GM23338 (cell line): ENCODE results near the gene OR6V1. TPM values are rescaled to one million over a fixed set of nuclear protein-coding genes. Genes with fewer than 3 reads are reported as not detected.

Experiments used
- ATAC-seq: fragments of 200-7000 bp; cut with Tn5 transposase; 3 replicates; pipeline ENCODE4 v1.9.1; 2020
- DNase-seq: peaks from one replicate; pipeline ENCODE4 v3.0.0-alpha.2; 2015; ENCODE audit warnings: low spot score
- H2AFZ ChIP-seq: fragments of 200-600 bp; sonication (generic); 2 replicates; pipeline ENCODE4 v1.8.0; 2016; ENCODE audit warnings: antibody characterized with exemption, mild to moderate bottlenecking, moderate library complexity
- H3F3A ChIP-seq: fragments of 200-600 bp; sonication (generic); replicated peaks from 2 replicates; pipeline ENCODE4 v1.8.0; 2017; ENCODE audit warnings: antibody characterized with exemption, mixed run types, low read depth
- H3K27ac ChIP-seq: fragments of 200-600 bp; sonication (generic); 2 replicates; pipeline ENCODE4 v1.6.1; 2016; ENCODE audit warnings: low read depth
- H3K27me3 ChIP-seq: fragments of 200-600 bp; sonication (generic); 2 replicates; pipeline ENCODE4 v1.8.0; 2016; ENCODE audit warnings: mild to moderate bottlenecking, mixed run types, moderate library complexity; ENCODE audit not compliant: insufficient read depth
- H3K36me3 ChIP-seq: fragments of 200-600 bp; sonication (generic); 2 replicates; pipeline ENCODE4 v1.8.0; 2016; ENCODE audit warnings: mild to moderate bottlenecking; ENCODE audit not compliant: insufficient read depth
- H3K4me1 ChIP-seq: fragments of 200-600 bp; sonication (generic); 2 replicates; pipeline ENCODE4 v1.8.0; 2016; ENCODE audit warnings: mild to moderate bottlenecking, moderate library complexity; ENCODE audit not compliant: insufficient read depth
- H3K4me2 ChIP-seq: fragments of 200-600 bp; sonication (generic); 2 replicates; pipeline ENCODE4 v1.7.1; 2017; ENCODE audit warnings: mixed run types
- H3K4me3 ChIP-seq: fragments of 200-600 bp; sonication (generic); 2 replicates; pipeline ENCODE4 v1.6.1; 2016; ENCODE audit warnings: mixed run types
- H3K79me2 ChIP-seq: fragments of 200-600 bp; sonication (generic); replicated peaks from 2 replicates; pipeline ENCODE4 v1.8.0; 2017; ENCODE audit warnings: mild to moderate bottlenecking; ENCODE audit not compliant: insufficient read depth
- H3K9me2 ChIP-seq: fragments of 200-600 bp; sonication (generic); 2 replicates; pipeline ENCODE4 v1.8.0; 2017; ENCODE audit not compliant: insufficient read depth
- H4K20me1 ChIP-seq: fragments of 200-600 bp; sonication (generic); replicated peaks from 2 replicates; pipeline ENCODE4 v1.8.0; 2017; ENCODE audit warnings: mild to moderate bottlenecking; ENCODE audit not compliant: insufficient read depth
- H3K27ac Mint-ChIP-seq: 2 replicates; pipeline ENCODE4 v1.8.0; 2020; ENCODE audit warnings: inconsistent platforms, mild to moderate bottlenecking, moderate library complexity, mixed read lengths
- H3K27me3 Mint-ChIP-seq: 3 replicates; pipeline ENCODE4 v1.8.0; 2022; ENCODE audit warnings: low read depth, mild to moderate bottlenecking, moderate library complexity, mixed read lengths, inconsistent platforms; ENCODE audit not compliant: insufficient read depth, poor library complexity
- H3K36me3 Mint-ChIP-seq: 3 replicates; pipeline ENCODE4 v1.8.0; 2021; ENCODE audit warnings: low read depth, mild to moderate bottlenecking, inconsistent platforms, moderate library complexity, mixed read lengths
- H3K4me1 Mint-ChIP-seq: 3 replicates; pipeline ENCODE4 v1.8.0; 2020; ENCODE audit warnings: mild to moderate bottlenecking, inconsistent platforms, mixed read lengths
- H3K4me3 Mint-ChIP-seq: 3 replicates; pipeline ENCODE4 v1.8.0; 2021; ENCODE audit warnings: moderate library complexity, mild to moderate bottlenecking, inconsistent platforms, mixed read lengths
- H3K9me3 Mint-ChIP-seq: 3 replicates; pipeline ENCODE4 v1.8.0; 2020; ENCODE audit warnings: moderate library complexity, mild to moderate bottlenecking, inconsistent platforms, mixed read lengths
- CREB1 ChIP-seq: fragments of 250-450 bp; sonication (Bioruptor Pico); IDR thresholded peaks from 2 replicates; pipeline ENCODE4 v1.5.0; 2020; ENCODE audit warnings: low read depth, mild to moderate bottlenecking, moderate library complexity
- CTCF ChIP-seq, 2 experiments: fragments of 200-600 bp in 1 of 2; sonication (generic) in 1 of 2; conservative IDR thresholded peaks; 2 replicates each; pipeline versions ENCODE4 v1.5.1 to v1.6.1; 2016 to 2017; ENCODE audit warnings: antibody characterized with exemption in 2 of 2, low read depth in 2 of 2, mild to moderate bottlenecking in 2 of 2, moderate library complexity in 1 of 2
- ETS1 ChIP-seq: IDR thresholded peaks from 2 replicates; pipeline ENCODE4 v1.6.1; 2016; ENCODE audit warnings: antibody characterized with exemption
- EZH2 ChIP-seq: fragments of 200-600 bp; sonication (generic); IDR thresholded peaks from one replicate; pipeline ENCODE4 v1.8.0; 2017; ENCODE audit warnings: antibody characterized with exemption, mild to moderate bottlenecking, low read depth; ENCODE audit not compliant: unreplicated experiment
- EZH2phosphoT487 ChIP-seq: fragments of 200-600 bp; sonication (generic); IDR thresholded peaks from one replicate; pipeline ENCODE4 v1.8.1; 2018; ENCODE audit warnings: antibody characterized with exemption; ENCODE audit not compliant: unreplicated experiment
- JUNB ChIP-seq: IDR thresholded peaks from one replicate; pipeline ENCODE4 v1.6.1; 2016; ENCODE audit warnings: antibody characterized with exemption; ENCODE audit not compliant: unreplicated experiment
- NANOG ChIP-seq: IDR thresholded peaks from 2 replicates; pipeline ENCODE4 v1.6.1; 2016; ENCODE audit warnings: antibody characterized with exemption, borderline replicate concordance
- POLR2AphosphoS5 ChIP-seq: IDR thresholded peaks from 2 replicates; pipeline ENCODE4 v1.6.1; 2016; ENCODE audit warnings: antibody characterized with exemption, low read depth
- STAT1 ChIP-seq: IDR thresholded peaks from one replicate; pipeline ENCODE4 v1.6.1; 2016; ENCODE audit warnings: antibody characterized with exemption; ENCODE audit not compliant: unreplicated experiment
- ZNF462 ChIP-seq: fragments of 250-450 bp; sonication (Bioruptor Pico); IDR thresholded peaks from 2 replicates; pipeline ENCODE4 v1.5.0; 2020; ENCODE audit warnings: mild to moderate bottlenecking, moderate library complexity
- polyA plus RNA-seq: library from polyadenylated mRNA; unstranded; fragments of >200 nt; fragmentation: Nextera tagmentation; extraction: Ambion mirVana; gene quantifications from 2 replicates; pipeline ENCODE4 v1.2.1, GENCODE V29; 2016
- total RNA-seq: library from RNA; depleted of rRNA; stranded (reverse); fragments of >200 nt; shearing (Covaris generic); gene quantifications from 2 replicates; pipeline ENCODE4 v1.2.3, GENCODE V29; 2014

Gene OR6V1
- total and polyA plus RNA-seq, 2 experiments from 2014 or later = not detected

GRCh38 chr7:143018931-143019330, 33.2 kb upstream of the OR6V1 start:
- Histone ChIP-seq H3K4me1 (no peaks in the 10 kb centered on the region), H3K4me2 (no peak overlapping the region), H3K36me3 (no peaks in the 10 kb centered on the region), H3K9me2 (no peaks in the 10 kb centered on the region), H2AFZ (no peak overlapping the region), H3K27me3 (no peaks in the 10 kb centered on the region), H3F3A (no peaks in the 10 kb centered on the region), H3K79me2 (no peaks in the 10 kb centered on the region), H4K20me1 (no peaks in the 10 kb centered on the region), H3K27ac (no peak overlapping the region), H3K4me3 (no peak overlapping the region)
- TF ChIP-seq JUNB (no peak), STAT1 (no peak), CREB1 (CRISPR knock-in tag) (no peak), NANOG (no peak), EZH2phosphoT487 (no peak), CTCF (conservative IDR thresholded peaks at IDR 0.05; ENCODE audit: low read depth in 2 of 2) (no peak), ETS1 (no peak), EZH2 (no peak), ZNF462 (CRISPR knock-in tag) (no peak), POLR2AphosphoS5 (no peak)
- Mint-ChIP-seq H3K4me1 (no peaks in the 10 kb centered on the region), H3K27me3 (no peaks in the 10 kb centered on the region), H3K9me3 (no peaks in the 10 kb centered on the region), H3K4me3 (no peak overlapping the region), H3K27ac (no peak overlapping the region), H3K36me3 (no peaks in the 10 kb centered on the region)
- DNase-seq (no peak), ATAC-seq (no peak)
